Stimulated activated naive CD4-positive, alpha-beta T cell (primary cell): ENCODE data around the gene NTSR1.

ENCODE experiments used
- DNase-seq, 6 experiments: peaks; one replicate each; lab custom pipeline; 2025; lab: John Stamatoyannopoulos, UW

Gene NTSR1

DNA sequence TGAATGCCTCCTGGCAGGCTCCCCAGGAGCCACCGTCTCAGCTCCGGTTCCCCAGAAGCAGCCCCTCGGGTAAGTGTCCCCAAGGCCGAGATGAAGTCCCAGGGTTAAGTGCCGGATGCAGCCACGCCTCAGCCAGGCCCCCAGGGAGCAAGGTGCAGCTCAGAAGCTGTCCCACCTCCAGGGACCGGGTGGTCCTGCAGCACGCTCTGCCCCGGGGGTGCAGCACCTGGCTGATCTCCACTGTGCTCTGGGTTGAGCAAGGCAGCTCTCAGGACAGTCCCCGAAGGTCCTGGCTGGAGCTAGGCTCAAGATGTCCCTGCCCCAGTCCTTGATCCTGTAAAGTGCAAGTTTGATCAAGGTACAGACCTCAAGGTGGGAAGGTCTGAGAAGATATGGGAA lies 15.1 kb upstream of the NTSR1 start:
- DNase-seq = no peak

DNA sequence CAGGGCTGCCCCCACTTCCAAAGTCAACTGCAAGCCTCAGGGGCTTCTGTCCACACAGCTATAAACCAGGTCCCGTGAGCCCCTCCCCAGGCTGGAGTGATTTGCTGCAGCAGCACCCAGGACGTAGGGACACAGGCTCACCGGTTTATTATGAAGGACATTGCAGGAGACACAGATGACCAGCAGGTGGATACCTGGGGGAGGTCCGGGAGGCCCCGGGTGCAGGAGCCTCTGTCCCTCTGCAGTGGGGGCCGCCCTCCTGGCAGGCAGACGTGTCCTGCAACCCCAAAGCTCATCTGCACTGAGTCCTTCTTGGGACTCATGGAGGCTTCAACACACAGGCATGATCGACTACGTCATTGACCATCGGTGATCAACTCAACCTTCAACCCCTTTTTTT lies 14.5 kb upstream of the NTSR1 start:
- DNase-seq = no peak

DNA sequence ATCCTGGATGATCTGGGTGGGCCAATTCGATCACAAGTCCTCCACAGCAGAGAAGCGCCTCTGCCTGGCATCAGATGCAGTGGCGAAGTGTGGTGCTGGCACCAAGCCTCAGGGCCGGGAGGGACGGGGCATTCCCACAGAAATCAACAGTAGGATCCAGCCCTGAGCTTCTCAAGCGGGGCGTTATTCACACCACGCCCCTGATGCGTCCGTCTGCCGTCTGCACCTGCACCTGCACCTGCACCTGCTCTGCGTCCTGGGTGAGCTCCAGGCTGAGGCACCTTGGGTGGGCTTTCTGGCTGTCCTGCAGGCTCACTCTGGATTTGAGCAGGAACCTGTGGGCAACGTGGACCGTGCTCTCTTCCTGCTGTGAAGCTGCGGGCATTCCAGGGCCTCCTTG lies 13.8 kb upstream of the NTSR1 start:
- DNase-seq = no peak

DNA sequence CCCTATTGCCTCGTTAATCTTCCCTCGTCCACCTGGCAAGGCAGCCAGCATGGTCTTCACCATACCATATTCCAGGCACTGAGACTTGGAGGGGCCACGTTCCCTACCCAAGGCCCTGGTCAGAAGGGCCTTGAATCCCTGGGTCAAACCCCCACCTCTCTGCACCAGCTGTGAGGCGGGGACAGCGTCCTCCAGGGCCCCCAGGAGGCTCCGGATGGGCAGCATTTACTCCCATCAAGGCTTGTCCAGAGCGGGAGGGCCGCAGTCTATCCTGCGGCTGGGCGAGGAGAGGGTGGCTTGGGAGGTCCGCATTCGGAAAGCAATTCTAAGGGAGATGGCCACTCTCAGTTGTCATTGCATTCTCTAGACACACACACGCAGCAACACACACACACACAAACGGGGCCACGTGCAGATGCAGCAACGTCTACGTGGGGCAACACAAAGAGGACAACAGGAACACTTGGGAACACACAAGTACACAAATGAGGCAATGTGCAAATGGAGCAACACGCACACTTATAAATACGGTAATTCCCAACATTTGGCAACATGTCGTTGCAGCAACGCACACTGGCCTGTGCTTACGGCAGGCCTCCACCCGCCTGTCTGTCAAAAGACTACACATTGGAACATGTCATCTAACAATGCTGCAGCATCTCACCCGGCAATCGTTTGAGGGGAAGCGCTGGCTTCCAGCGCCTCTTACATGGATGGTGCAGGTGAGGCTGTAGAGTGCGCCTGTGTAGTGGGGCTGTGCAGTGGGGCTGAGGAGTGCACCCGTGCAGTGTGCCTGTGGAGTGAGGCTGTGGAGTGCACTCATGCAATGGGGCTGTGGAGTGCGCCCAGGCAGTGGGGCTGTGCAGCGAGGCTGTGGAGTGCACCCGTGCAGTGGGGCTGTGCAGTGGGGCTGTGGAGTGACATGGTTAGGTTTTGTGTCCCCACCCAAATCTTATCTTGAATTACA lies 12.9 kb upstream of the NTSR1 start:
- no peak for DNase-seq

DNA sequence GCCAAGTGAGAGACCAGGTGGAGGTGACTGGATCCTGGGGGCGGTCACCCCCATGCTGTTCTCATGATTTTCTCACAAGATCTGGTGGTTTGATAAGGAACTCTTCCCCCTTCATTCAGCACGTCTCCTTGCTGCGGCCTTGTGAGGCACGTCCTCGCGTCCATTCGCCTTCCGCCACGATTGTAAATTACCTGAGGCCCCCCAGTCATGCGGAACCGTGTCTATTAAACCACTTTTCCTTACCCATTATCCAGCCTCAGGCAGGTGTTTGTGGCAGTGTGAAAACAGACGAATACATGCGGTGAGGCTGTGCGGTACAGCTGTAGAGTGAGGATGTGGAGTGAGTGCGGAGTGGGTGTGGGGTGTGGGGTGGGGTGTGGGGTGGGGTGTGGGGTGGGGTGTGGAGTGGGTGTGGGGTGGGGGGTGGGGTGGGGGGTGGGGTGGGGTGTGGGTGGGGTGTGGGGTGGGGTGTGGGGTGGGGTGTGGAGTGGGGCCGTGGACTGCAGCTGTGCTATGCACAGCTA lies 12.1 kb upstream of the NTSR1 start:
- no peak for DNase-seq

DNA sequence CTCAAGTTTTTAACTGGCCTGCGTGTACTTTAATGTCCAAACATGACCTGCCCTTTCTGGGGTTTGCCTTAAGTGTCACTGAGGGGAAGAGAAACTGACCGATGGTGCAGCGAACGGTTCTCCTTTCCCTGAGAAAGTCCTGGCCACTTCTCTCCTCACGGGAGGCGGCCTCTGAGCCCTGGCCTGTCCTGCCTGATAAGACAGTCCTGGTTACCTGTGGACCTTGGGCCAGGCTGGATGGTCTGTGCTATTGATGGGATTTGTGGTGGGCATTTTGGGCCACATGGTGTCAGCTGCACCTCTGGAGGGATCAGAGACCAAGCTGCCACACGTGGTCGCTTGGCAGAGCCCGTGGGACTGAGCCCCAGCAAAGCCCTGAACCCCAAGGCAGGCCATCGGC lies 11.6 kb upstream of the NTSR1 start:
- no peak for DNase-seq

DNA sequence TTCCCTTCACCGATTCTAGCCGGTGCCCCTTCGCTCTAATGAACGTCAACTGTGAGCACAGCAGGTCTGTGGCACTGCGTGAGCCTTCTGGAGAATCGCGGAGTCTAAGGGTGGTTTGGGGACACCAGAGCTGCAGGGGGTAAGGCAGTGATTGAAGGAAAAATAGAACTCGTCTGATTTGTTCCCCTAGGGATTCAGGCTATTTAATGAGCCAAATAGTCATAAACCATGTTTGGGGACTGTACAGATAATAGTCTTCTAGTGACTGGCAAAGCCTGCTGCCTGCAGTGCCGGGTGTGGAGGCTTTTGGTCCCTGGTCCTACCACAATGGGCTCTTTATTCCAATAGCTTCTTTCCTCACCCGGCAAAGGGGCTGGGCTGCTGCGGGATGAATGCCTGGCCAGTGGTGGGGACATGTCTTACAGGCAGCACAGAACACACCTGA lies 11.1 kb upstream of the NTSR1 start:
- DNase-seq = no peak

DNA sequence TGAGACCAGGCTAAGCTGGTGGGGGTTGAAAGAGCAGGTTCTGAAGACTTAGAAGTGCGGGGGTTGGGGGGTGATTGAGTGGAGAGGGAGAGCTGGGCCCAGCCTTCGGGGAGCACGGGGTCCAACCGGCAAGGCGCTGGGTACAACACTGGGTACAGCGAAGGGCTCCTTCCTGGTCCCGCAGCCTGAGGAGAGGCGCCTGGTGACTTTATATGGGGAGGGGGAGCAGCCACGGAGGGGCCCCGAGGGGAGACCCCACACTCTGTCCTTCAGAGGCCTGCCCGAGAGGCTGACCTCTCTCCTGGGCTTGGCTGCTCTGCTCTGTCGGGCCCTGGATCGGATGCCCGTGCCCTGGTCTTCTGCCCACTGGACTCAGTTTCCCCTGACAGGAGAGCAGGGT lies 10.4 kb upstream of the NTSR1 start:
- no peak for DNase-seq

DNA sequence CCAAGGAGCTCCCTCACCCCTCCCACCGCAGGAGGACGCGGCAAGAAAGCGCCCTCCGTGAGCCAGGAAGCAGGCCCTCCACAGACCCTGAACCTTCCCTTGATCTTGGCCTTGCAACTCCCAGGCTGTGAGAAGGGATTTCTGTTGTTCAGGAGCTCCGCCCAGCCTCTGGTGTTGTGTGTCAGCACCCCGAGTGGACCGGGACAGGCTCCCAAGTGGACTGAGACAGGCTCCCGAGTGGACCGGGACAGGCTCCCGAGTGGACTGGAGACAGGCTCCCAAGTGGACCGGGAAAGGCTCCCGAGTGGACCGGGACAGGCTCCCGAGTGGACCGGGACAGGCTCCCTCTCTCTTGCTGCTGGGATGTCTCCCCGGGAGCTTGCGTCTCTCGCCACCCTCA lies 9.3 kb upstream of the NTSR1 start:
- DNase-seq = no peak

DNA sequence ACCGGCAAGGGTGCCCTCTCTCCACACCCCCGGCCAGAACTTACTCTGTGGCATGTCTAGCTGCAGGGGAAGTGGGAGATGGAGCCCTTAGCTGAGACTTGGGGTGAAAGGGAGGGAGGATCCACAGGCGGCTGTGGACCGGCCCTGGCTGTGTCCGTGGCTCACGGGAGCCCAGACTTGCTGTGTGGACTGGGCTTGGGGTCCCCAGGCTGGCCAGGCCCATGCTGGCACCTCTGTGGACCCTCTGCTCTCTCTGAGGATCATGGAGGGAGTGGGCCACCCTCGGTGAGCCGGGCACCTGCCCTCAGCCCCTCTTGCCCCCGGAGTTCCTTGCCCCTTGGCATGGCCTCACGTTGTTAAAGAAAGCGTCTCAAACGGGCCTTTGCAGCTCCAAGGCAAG lies 8.9 kb upstream of the NTSR1 start:
- no peak for DNase-seq

DNA sequence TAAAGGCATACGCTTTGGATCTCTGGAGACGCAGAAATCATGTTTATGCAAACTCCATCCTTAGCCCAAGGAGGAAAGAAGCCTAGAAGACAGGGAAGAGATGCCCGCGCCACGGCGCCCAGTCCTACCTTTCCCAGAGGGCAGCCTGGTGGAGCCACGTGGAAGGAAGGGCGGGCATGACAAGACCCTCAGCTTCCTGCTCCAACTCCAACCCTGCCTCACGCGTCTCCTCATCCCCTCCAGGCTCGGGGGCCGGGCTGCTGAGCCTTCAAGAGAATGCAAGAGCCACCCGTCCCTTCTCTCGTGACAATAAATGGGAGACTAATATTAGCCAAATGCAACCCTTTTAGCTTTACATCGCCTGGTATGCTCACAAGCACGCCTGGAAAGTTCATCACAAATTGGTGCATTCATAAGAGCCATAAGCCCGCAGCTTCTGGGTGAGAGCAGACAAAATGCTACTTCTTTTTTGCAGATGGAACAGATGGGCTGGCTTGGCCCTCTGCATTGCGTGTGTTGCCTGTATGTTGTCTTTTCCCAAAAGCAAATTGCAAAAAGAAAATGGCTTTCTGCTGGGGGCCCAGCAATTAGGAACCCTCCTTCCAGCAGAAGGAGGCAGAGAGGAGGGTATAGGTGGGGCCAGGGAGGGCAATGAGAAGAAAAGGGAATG lies 8.2 kb upstream of the NTSR1 start:
- DNase-seq = no peak

DNA sequence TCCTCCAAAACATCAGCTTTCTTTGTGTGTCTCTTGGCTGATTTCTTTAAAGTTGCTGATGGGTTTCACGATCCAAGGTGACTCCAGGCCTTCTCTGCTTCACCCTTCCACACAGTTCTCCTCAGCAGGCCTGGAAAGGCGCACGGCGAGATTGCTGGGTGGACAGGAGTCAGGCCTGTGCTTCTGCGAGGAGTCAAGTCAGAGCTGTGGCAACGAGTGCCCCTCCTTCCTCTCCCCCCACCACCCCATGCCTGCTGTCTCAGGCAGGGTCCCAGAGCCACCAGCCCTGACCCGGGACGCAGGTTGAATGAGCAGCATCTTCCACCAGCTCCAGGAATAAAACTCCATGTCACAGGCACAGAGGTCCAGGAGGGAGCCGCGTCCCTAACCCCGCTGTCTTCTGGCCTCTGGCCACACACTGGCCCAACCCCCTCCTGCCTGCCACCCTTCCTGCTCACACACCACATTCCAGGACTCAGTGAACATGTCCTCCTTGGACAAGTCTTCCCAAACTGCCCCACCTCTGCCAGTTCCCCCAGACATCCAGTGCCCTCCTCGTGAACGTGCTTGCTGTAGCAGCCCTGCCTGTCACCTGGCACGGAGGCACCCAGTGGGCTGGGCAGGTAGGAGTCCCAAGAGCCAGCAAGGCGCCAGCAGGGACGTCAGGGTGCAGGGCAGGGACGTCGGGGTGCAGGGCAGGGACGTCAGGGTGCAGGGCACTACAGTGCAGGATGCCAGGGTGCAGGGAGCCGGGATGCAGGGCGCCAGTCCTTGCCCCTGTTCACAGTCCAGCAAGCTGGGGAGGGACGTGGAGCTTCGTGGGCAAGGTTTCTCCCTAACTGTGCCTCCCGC lies 7.2 kb upstream of the NTSR1 start:
- DNase-seq = no peak

DNA sequence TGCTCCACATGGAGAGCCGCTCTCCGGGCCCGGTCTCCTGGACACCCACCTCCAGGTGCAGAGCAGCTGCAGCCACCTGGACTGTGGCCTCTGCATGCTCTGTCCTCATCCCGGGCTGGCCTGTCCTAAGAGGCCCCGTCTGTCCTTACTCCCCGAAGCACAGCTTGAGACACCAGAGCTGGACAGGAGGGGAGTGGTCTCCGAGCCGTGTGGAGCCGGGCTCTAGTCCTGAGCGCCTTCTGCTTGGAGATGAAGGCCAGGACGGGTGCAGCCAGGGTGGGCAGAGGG lies 6.7 kb upstream of the NTSR1 start:
- no peak for DNase-seq

DNA sequence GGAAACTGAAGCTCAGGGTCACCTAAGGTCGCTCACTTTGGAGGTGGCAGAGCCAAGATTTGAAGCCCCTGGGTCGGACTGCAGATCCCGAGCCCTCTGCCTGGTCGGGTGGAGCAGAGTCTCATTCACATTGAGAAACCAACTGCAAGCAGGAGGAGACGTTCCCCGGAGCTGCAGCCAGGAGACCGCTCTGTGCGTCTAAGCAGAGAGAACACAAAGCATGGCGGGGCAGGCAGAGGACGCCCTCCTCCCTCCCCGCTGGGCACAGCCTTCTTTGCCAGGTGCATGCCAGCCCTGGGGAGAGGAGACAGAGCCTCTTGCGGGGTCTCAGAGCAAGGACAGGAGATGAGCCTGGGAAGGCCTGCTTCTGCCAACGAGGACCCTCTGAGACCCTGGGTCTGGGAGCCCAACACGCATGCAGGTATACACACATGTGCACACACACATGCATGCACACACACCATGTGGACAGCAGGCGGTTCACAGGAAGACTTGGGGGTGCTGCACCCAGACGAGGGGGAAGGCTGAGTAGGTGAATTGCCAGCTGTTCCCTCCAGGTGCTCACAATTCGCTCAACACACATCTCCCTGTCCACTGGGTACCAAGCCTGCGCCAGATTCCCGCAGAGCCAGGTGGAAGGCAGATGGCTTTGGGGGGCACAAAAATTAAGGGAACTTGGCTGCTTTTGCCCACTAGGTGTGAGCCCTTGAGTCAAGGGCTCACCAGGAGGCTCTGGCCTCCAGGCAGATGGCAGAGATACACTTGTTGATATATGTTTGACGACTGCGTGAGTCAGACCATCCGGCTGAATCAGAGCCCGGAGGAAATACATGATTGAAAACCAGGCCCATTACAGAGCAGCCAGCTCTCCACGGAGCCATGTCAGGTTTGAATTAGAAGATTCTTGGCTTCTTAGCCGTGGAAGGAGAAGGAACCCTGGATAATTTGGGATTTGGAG lies 5.5 kb upstream of the NTSR1 start:
- DNase-seq = no peak

DNA sequence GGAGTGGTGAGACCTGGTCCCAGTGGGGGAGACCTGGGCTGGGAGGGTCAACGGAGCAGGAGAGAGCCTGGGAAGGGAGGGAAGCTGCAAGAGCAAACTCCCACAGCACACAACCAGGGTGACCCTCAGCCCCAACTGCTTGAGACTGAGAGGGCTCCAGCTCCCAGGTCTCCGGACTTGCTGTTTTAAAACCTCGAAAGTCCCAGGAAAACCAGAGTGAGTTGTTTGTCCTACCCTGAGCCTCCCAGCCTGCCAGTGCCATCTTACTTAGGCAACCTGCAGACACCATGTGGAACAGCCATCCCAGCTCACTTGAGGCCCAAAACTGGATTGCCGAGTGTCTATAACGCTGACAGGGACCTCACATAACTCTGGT lies 4.8 kb upstream of the NTSR1 start:
- DNase-seq = no peak

DNA sequence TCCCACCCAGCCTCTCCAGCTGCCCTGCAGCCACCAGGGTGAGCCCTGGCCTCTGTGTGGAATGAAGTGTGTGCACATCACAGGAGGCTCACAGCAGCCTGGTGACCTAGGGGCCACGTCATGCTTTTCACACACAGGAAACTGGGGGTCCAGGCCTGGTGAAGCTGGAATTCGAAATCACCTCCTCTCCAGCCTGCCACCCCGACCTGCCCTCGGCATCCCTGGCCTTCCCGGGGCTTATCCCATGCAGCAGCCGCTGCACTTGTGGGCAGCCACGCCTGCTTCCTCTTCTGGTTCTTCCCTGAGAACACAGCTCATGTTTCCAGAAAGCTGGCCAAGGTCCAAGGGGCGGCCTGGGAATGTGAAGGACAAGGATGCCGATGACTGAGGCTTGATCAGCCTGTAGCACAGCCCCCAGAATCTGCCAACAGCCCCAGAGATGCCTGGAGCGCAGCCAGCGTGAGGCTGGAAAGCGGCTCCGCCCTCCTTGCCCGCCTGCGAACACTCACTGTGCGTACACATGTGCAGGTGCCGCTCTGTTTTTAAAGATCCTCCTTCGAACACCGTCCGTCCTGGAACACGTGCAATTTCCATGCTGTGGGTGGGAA lies 4.2 kb upstream of the NTSR1 start:
- no peak for DNase-seq

DNA sequence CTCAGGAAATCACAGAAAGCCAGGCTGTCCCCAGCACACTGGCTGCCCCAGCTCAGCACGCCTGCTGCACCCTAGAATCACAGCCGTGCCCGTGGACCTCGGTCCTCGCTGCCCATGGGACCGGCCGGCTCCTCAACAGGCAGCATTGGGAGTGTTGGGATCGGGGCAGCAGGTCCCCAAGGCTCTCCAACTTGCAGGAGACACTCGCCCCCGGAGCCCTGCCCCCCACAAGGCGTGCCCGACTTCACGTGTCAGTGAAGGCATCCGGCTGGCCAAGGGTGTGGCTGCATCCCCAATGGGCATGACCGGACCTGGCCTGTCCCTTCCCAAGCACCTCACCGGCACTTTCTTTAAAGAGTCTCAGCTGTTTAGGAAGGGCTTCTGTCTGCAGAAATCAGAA lies 3.0 kb upstream of the NTSR1 start:
- no peak for DNase-seq

DNA sequence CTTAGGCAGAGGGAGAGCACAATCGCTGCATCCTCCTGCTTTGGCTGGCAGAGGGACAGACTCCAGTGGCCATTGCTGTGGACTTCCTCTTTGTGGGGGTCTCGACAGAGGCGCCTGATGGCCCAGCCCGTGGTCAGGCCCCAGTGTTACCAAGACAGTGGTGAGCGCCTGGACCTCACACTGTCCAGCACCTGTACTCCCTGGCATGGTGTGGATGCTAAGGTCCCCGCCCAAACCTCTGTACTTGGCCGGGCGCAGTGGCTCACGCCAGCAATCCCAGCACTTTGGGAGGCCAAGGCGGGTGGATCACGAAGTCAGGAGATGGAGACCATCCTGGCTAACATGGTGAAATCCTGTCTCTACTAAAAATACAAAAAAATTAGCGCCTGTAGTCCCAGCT lies 2.3 kb upstream of the NTSR1 start:
- no peak for DNase-seq

DNA sequence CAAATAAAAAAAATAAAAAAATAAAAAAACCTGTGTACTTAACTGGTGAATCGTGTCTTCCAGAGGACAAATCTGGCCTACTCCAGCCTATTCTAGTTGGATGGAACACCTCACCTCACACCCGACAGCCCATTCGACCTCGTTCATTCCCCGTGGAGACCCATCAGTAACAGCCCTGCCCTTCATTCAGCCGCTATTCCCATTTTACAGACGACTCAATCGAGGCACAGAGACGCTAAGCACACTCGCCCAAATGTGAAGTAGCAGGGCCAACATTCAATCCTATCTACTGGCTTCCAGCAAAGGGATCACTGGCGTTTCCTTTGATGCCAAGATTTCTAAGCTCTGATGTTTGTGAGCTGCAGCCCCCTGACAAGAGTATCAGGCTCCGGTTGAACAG lies 1.8 kb upstream of the NTSR1 start:
- DNase-seq = no peak

DNA sequence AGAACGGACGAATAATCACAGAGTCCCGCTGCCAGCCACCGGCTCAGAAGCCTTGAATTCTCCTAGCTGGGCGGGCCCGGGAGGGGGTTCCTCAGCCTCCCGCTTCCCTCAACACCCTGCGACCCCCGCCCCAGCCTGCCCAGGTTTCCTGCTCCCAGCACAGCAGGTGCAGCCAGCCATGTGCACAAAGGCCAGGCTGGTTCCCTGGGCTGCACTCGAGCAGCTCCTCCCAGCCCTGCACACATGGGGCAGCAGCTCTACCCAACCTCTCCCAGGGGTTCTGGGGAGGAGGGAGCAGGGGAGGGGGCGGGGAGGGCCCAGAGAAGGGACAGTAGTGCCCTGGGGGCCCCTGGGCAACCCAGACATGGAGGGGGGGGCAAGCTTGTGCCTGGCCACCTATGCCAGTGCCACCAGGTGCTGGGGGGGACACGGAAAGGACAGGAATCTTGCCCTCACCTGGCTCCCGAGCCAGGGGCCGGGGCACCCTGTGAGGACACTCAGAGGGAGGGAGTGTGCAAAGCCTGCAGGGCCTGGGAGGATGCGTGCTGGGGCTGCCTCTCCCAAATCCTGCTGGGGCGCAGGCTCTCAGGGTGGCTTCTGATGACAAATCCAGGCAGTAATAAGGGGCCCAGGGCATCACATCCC lies 1.2 kb upstream of the NTSR1 start:
- DNase-seq = no peak
